Cardiac muscle cell (in vitro differentiated cells and primary cell): ENCODE measurements around the gene ENTPD6. TPM values are rescaled to one million over a fixed set of nuclear protein-coding genes. Genes with fewer than 3 reads are reported as not detected.

Experiments used
- DNase-seq, 2 donors: peaks; one replicate each; pipeline versions ENCODE4 v3.0.0 to v3.0.0-alpha.2; 2010 to 2017; ENCODE audit warnings: low read depth in 1 of 2, low spot score in 1 of 2
- H3K27ac ChIP-seq: fragments of 200-600 bp; sonication (generic); 2 replicates; pipeline ENCODE4 v1.5.1; 2016
- H3K27me3 ChIP-seq: fragments of 200-600 bp; sonication (generic); 2 replicates; pipeline ENCODE4 v1.6.0; 2016; ENCODE audit warnings: control low read depth
- H3K36me3 ChIP-seq: fragments of 200-600 bp; sonication (generic); 2 replicates; pipeline ENCODE4 v1.5.1; 2016; ENCODE audit warnings: control low read depth
- H3K4me1 ChIP-seq: fragments of 200-600 bp; sonication (generic); 2 replicates; pipeline ENCODE4 v1.8.1; 2017; ENCODE audit warnings: low read depth, mild to moderate bottlenecking, mixed run types
- H3K4me3 ChIP-seq: fragments of 200-600 bp; sonication (generic); 2 replicates; pipeline ENCODE4 v1.5.1; 2016; ENCODE audit warnings: mild to moderate bottlenecking
- H3K9me3 ChIP-seq: fragments of 200-600 bp; sonication (generic); 2 replicates; pipeline ENCODE4 v1.5.1; 2017; ENCODE audit warnings: low read depth, mild to moderate bottlenecking, control low read depth
- CTCF ChIP-seq: IDR thresholded peaks from 2 replicates; pipeline ENCODE4 v1.5.1; 2012; ENCODE audit warnings: low read depth, mild to moderate bottlenecking, low read length
- polyA plus RNA-seq: library from polyadenylated mRNA; unstranded; fragments of >200 nt; fragmentation: Nextera tagmentation; extraction: Ambion mirVana; gene quantifications from 2 replicates; pipeline ENCODE4 v1.2.1, GENCODE V29; 2016
- total RNA-seq: library from RNA; depleted of rRNA; stranded (reverse); fragments of >200 nt; gene quantifications from 2 replicates; pipeline ENCODE4 v1.2.3, GENCODE V29; 2016

Gene ENTPD6
- total and polyA plus RNA-seq, 2 experiments from 2014 or later: 95.7 to 107 TPM

- Histone ChIP-seq H3K9me3 (no peaks in the 10 kb centered on the region), H3K4me1 (no peaks in the 10 kb centered on the region), H3K27me3 (no peaks in the 10 kb centered on the region), H3K36me3 (peaks cover 28% of the 10 kb centered on the region), H3K27ac (no peak overlapping the region), H3K4me3 (no peak overlapping the region)
- no peak for DNase-seq
- no peak for TF ChIP-seq CTCF
Measured at GRCh38 chr20:25216199-25216945, 20.9 kb downstream of the ENTPD6 start.

GRCh38 chr20:25217161-25218108 lies 21.9 kb downstream of the ENTPD6 start:
- no peak for DNase-seq
- Histone ChIP-seq H3K9me3 (no peaks in the 10 kb centered on the region), H3K4me1 (peaks cover under 1% of the 10 kb centered on the region), H3K27me3 (no peaks in the 10 kb centered on the region), H3K27ac (no peak overlapping the region), H3K4me3 (no peak overlapping the region), H3K36me3 (peaks cover 22% of the 10 kb centered on the region)
- TF ChIP-seq CTCF: no peak

- no peak overlapping the region for H3K4me3 ChIP-seq
- no peak for TF ChIP-seq CTCF
- peaks cover 21% of the 10 kb centered on the region for H3K36me3 ChIP-seq
- no peaks in the 10 kb centered on the region for H3K9me3 ChIP-seq
- H3K27ac ChIP-seq: no peak overlapping the region
- DNase-seq: no peak
- H3K4me1 ChIP-seq: peaks cover 8% of the 10 kb centered on the region
- H3K27me3 ChIP-seq: no peaks in the 10 kb centered on the region
Measured at GRCh38 chr20:25218109-25218486, 22.6 kb downstream of the ENTPD6 start.

GRCh38 chr20:25218492-25218891 lies 23.0 kb downstream of the ENTPD6 start:
- no peak for TF ChIP-seq CTCF
- no peaks in the 10 kb centered on the region for H3K9me3 ChIP-seq
- H3K4me1 ChIP-seq: peaks cover 11% of the 10 kb centered on the region
- H3K27me3 ChIP-seq: no peaks in the 10 kb centered on the region
- DNase-seq: no peak
- peaks cover 17% of the 10 kb centered on the region for H3K36me3 ChIP-seq
- H3K27ac ChIP-seq: no peak overlapping the region
- no peak overlapping the region for H3K4me3 ChIP-seq

GRCh38 chr20:25219365-25219764 lies 23.9 kb downstream of the ENTPD6 start:
- Histone ChIP-seq H3K9me3 (no peaks in the 10 kb centered on the region), H3K36me3 (peaks cover 16% of the 10 kb centered on the region), H3K27me3 (no peaks in the 10 kb centered on the region), H3K4me3 (no peak overlapping the region), H3K4me1 (peaks cover 12% of the 10 kb centered on the region), H3K27ac (no peak overlapping the region)
- no peak for DNase-seq
- TF ChIP-seq CTCF: no peak
